GM23338 (cell line): Measurements from ENCODE around the gene STOX2. TPM values are rescaled to one million over a fixed set of nuclear protein-coding genes. Genes with fewer than 3 reads are reported as not detected.

Source experiments
- ATAC-seq: fragments of 200-7000 bp; cut with Tn5 transposase; 3 replicates; pipeline ENCODE4 v1.9.1; 2020
- DNase-seq: peaks from one replicate; pipeline ENCODE4 v3.0.0-alpha.2; 2015; ENCODE audit warnings: low spot score
- H2AFZ ChIP-seq: fragments of 200-600 bp; sonication (generic); 2 replicates; pipeline ENCODE4 v1.8.0; 2016; ENCODE audit warnings: antibody characterized with exemption, mild to moderate bottlenecking, moderate library complexity
- H3F3A ChIP-seq: fragments of 200-600 bp; sonication (generic); replicated peaks from 2 replicates; pipeline ENCODE4 v1.8.0; 2017; ENCODE audit warnings: antibody characterized with exemption, mixed run types, low read depth
- H3K27ac ChIP-seq: fragments of 200-600 bp; sonication (generic); 2 replicates; pipeline ENCODE4 v1.6.1; 2016; ENCODE audit warnings: low read depth
- H3K27me3 ChIP-seq: fragments of 200-600 bp; sonication (generic); 2 replicates; pipeline ENCODE4 v1.8.0; 2016; ENCODE audit warnings: mild to moderate bottlenecking, mixed run types, moderate library complexity; ENCODE audit not compliant: insufficient read depth
- H3K36me3 ChIP-seq: fragments of 200-600 bp; sonication (generic); 2 replicates; pipeline ENCODE4 v1.8.0; 2016; ENCODE audit warnings: mild to moderate bottlenecking; ENCODE audit not compliant: insufficient read depth
- H3K4me1 ChIP-seq: fragments of 200-600 bp; sonication (generic); 2 replicates; pipeline ENCODE4 v1.8.0; 2016; ENCODE audit warnings: mild to moderate bottlenecking, moderate library complexity; ENCODE audit not compliant: insufficient read depth
- H3K4me2 ChIP-seq: fragments of 200-600 bp; sonication (generic); 2 replicates; pipeline ENCODE4 v1.7.1; 2017; ENCODE audit warnings: mixed run types
- H3K4me3 ChIP-seq: fragments of 200-600 bp; sonication (generic); 2 replicates; pipeline ENCODE4 v1.6.1; 2016; ENCODE audit warnings: mixed run types
- H3K79me2 ChIP-seq: fragments of 200-600 bp; sonication (generic); replicated peaks from 2 replicates; pipeline ENCODE4 v1.8.0; 2017; ENCODE audit warnings: mild to moderate bottlenecking; ENCODE audit not compliant: insufficient read depth
- H3K9me2 ChIP-seq: fragments of 200-600 bp; sonication (generic); 2 replicates; pipeline ENCODE4 v1.8.0; 2017; ENCODE audit not compliant: insufficient read depth
- H4K20me1 ChIP-seq: fragments of 200-600 bp; sonication (generic); replicated peaks from 2 replicates; pipeline ENCODE4 v1.8.0; 2017; ENCODE audit warnings: mild to moderate bottlenecking; ENCODE audit not compliant: insufficient read depth
- H3K27ac Mint-ChIP-seq: 2 replicates; pipeline ENCODE4 v1.8.0; 2020; ENCODE audit warnings: inconsistent platforms, mild to moderate bottlenecking, moderate library complexity, mixed read lengths
- H3K27me3 Mint-ChIP-seq: 3 replicates; pipeline ENCODE4 v1.8.0; 2022; ENCODE audit warnings: low read depth, mild to moderate bottlenecking, moderate library complexity, mixed read lengths, inconsistent platforms; ENCODE audit not compliant: insufficient read depth, poor library complexity
- H3K36me3 Mint-ChIP-seq: 3 replicates; pipeline ENCODE4 v1.8.0; 2021; ENCODE audit warnings: low read depth, mild to moderate bottlenecking, inconsistent platforms, moderate library complexity, mixed read lengths
- H3K4me1 Mint-ChIP-seq: 3 replicates; pipeline ENCODE4 v1.8.0; 2020; ENCODE audit warnings: mild to moderate bottlenecking, inconsistent platforms, mixed read lengths
- H3K4me3 Mint-ChIP-seq: 3 replicates; pipeline ENCODE4 v1.8.0; 2021; ENCODE audit warnings: moderate library complexity, mild to moderate bottlenecking, inconsistent platforms, mixed read lengths
- H3K9me3 Mint-ChIP-seq: 3 replicates; pipeline ENCODE4 v1.8.0; 2020; ENCODE audit warnings: moderate library complexity, mild to moderate bottlenecking, inconsistent platforms, mixed read lengths
- EZH2 ChIP-seq: fragments of 200-600 bp; sonication (generic); IDR thresholded peaks from one replicate; pipeline ENCODE4 v1.8.0; 2017; ENCODE audit warnings: antibody characterized with exemption, mild to moderate bottlenecking, low read depth; ENCODE audit not compliant: unreplicated experiment
- EZH2phosphoT487 ChIP-seq: fragments of 200-600 bp; sonication (generic); IDR thresholded peaks from one replicate; pipeline ENCODE4 v1.8.1; 2018; ENCODE audit warnings: antibody characterized with exemption; ENCODE audit not compliant: unreplicated experiment
- JUNB ChIP-seq: IDR thresholded peaks from one replicate; pipeline ENCODE4 v1.6.1; 2016; ENCODE audit warnings: antibody characterized with exemption; ENCODE audit not compliant: unreplicated experiment
- NANOG ChIP-seq: IDR thresholded peaks from 2 replicates; pipeline ENCODE4 v1.6.1; 2016; ENCODE audit warnings: antibody characterized with exemption, borderline replicate concordance
- POLR2AphosphoS5 ChIP-seq: IDR thresholded peaks from 2 replicates; pipeline ENCODE4 v1.6.1; 2016; ENCODE audit warnings: antibody characterized with exemption, low read depth
- STAT1 ChIP-seq: IDR thresholded peaks from one replicate; pipeline ENCODE4 v1.6.1; 2016; ENCODE audit warnings: antibody characterized with exemption; ENCODE audit not compliant: unreplicated experiment
- ZNF114 ChIP-seq: fragments of 250-450 bp; sonication (Bioruptor Pico); IDR thresholded peaks from 2 replicates; pipeline ENCODE4 v1.5.0; 2020; ENCODE audit warnings: mild to moderate bottlenecking, moderate library complexity
- polyA plus RNA-seq: library from polyadenylated mRNA; unstranded; fragments of >200 nt; fragmentation: Nextera tagmentation; extraction: Ambion mirVana; gene quantifications from 2 replicates; pipeline ENCODE4 v1.2.1, GENCODE V29; 2016
- total RNA-seq: library from RNA; depleted of rRNA; stranded (reverse); fragments of >200 nt; shearing (Covaris generic); gene quantifications from 2 replicates; pipeline ENCODE4 v1.2.3, GENCODE V29; 2014
- TF ChIP-seq, protein P1 (sequence below): fragments of 250-450 bp; sonication (Bioruptor Pico); IDR thresholded peaks from 2 replicates; pipeline ENCODE4 v1.5.0; 2020; ENCODE audit warnings: mild to moderate bottlenecking, moderate library complexity

The STOX2 gene
- total and polyA plus RNA-seq, 2 experiments from 2014 or later: 19.8 to 20.6 TPM

- Mint-ChIP-seq H3K9me3 (no peaks in the 10 kb centered on the region), H3K27ac (no peak overlapping the region), H3K27me3 (peaks cover 3% of the 10 kb centered on the region), H3K4me3 (no peak overlapping the region), H3K36me3 (no peaks in the 10 kb centered on the region), H3K4me1 (peaks cover 18% of the 10 kb centered on the region)
- Histone ChIP-seq H3K27ac (no peak overlapping the region), H3K9me2 (no peaks in the 10 kb centered on the region), H3K4me1 (no peaks in the 10 kb centered on the region), H3K4me3 (no peak overlapping the region), H3K79me2 (no peaks in the 10 kb centered on the region), H3K36me3 (no peaks in the 10 kb centered on the region), H3K4me2 (no peak overlapping the region), H3K27me3 (no peaks in the 10 kb centered on the region), H3F3A (no peaks in the 10 kb centered on the region), H4K20me1 (no peaks in the 10 kb centered on the region), H2AFZ (no peak overlapping the region)
- DNase-seq: no peak
- no peak for ATAC-seq
- TF ChIP-seq POLR2AphosphoS5: no peak
- TF ChIP-seq JUNB: no peak
- TF ChIP-seq EZH2: no peak
- TF ChIP-seq ZNF114 (CRISPR knock-in tag): no peak
- no peak for TF ChIP-seq EZH2phosphoT487
Measured at GRCh38 chr4:184058026-184058425, 152.9 kb downstream of the STOX2 start.

DNA sequence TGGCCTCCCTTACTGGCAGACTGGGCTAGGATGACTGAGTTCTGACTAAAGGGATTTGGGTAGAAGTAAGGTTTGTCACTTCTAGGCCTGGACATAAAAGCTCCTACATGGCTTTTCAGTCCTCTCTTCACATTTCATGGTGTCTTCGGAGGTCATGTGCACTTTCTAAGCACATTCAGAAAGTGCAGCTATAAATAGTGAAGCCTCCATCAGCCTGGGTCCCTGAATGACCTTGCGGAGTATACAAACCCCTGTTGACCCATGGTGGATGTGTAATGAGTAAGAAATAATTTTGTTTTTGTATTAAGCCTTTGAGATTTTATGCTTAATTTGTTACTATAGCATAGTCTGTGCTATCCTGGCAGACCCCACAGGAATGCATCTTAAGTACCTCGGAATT, 154.0 kb downstream of the STOX2 start:
- Histone ChIP-seq H3K27ac (no peak overlapping the region), H3K79me2 (no peaks in the 10 kb centered on the region), H3K27me3 (no peaks in the 10 kb centered on the region), H3F3A (no peaks in the 10 kb centered on the region), H3K4me1 (no peaks in the 10 kb centered on the region), H3K4me3 (no peak overlapping the region), H3K9me2 (no peaks in the 10 kb centered on the region), H3K4me2 (no peak overlapping the region), H2AFZ (no peak overlapping the region), H4K20me1 (no peaks in the 10 kb centered on the region), H3K36me3 (no peaks in the 10 kb centered on the region)
- no peaks in the 10 kb centered on the region for H3K9me3 Mint-ChIP-seq
- peaks cover 15% of the 10 kb centered on the region for H3K4me1 Mint-ChIP-seq
- no peak overlapping the region for H3K27ac Mint-ChIP-seq
- no peak for TF ChIP-seq EZH2
- no peak for TF ChIP-seq EZH2phosphoT487
- TF ChIP-seq, protein P1, sequence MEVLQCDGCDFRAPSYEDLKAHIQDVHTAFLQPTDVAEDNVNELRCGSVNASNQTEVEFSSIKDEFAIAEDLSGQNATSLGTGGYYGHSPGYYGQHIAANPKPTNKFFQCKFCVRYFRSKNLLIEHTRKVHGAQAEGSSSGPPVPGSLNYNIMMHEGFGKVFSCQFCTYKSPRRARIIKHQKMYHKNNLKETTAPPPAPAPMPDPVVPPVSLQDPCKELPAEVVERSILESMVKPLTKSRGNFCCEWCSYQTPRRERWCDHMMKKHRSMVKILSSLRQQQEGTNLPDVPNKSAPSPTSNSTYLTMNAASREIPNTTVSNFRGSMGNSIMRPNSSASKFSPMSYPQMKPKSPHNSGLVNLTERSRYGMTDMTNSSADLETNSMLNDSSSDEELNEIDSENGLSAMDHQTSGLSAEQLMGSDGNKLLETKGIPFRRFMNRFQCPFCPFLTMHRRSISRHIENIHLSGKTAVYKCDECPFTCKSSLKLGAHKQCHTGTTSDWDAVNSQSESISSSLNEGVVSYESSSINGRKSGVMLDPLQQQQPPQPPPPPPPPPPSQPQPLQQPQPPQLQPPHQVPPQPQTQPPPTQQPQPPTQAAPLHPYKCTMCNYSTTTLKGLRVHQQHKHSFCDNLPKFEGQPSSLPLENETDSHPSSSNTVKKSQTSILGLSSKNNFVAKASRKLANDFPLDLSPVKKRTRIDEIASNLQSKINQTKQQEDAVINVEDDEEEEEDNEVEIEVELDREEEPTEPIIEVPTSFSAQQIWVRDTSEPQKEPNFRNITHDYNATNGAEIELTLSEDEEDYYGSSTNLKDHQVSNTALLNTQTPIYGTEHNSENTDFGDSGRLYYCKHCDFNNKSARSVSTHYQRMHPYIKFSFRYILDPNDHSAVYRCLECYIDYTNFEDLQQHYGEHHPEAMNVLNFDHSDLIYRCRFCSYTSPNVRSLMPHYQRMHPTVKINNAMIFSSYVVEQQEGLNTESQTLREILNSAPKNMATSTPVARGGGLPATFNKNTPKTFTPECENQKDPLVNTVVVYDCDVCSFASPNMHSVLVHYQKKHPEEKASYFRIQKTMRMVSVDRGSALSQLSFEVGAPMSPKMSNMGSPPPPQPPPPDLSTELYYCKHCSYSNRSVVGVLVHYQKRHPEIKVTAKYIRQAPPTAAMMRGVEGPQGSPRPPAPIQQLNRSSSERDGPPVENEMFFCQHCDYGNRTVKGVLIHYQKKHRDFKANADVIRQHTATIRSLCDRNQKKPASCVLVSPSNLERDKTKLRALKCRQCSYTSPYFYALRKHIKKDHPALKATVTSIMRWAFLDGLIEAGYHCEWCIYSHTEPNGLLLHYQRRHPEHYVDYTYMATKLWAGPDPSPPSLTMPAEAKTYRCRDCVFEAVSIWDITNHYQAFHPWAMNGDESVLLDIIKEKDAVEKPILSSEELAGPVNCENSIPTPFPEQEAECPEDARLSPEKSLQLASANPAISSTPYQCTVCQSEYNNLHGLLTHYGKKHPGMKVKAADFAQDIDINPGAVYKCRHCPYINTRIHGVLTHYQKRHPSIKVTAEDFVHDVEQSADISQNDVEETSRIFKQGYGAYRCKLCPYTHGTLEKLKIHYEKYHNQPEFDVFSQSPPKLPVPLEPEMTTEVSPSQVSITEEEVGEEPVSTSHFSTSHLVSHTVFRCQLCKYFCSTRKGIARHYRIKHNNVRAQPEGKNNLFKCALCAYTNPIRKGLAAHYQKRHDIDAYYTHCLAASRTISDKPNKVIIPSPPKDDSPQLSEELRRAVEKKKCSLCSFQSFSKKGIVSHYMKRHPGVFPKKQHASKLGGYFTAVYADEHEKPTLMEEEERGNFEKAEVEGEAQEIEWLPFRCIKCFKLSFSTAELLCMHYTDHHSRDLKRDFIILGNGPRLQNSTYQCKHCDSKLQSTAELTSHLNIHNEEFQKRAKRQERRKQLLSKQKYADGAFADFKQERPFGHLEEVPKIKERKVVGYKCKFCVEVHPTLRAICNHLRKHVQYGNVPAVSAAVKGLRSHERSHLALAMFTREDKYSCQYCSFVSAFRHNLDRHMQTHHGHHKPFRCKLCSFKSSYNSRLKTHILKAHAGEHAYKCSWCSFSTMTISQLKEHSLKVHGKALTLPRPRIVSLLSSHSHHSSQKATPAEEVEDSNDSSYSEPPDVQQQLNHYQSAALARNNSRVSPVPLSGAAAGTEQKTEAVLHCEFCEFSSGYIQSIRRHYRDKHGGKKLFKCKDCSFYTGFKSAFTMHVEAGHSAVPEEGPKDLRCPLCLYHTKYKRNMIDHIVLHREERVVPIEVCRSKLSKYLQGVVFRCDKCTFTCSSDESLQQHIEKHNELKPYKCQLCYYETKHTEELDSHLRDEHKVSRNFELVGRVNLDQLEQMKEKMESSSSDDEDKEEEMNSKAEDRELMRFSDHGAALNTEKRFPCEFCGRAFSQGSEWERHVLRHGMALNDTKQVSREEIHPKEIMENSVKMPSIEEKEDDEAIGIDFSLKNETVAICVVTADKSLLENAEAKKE (CRISPR knock-in tag): no peak
- TF ChIP-seq NANOG: no peak
- TF ChIP-seq STAT1: no peak
- TF ChIP-seq ZNF114 (CRISPR knock-in tag): no peak
- no peak for DNase-seq
- no peak for ATAC-seq
- H3K27me3 Mint-ChIP-seq: peaks cover 3% of the 10 kb centered on the region
- no peaks in the 10 kb centered on the region for H3K36me3 Mint-ChIP-seq
- H3K4me3 Mint-ChIP-seq: no peak overlapping the region
